OCI-LY1 (cell line): ENCODE results near the gene ZNF277.

ENCODE experiments used
- H2AFZ ChIP-seq: fragments of 200-600 bp; sonication (generic), shearing (Covaris generic); 2 replicates; pipeline ENCODE4 v1.6.0; 2014; ENCODE audit warnings: antibody characterized with exemption, mild to moderate bottlenecking, low read length
- H3F3A ChIP-seq: fragments of 200-600 bp; sonication (generic), shearing (Covaris generic); 2 replicates; pipeline ENCODE4 v1.6.0; 2014; ENCODE audit warnings: mild to moderate bottlenecking, antibody characterized with exemption, low read length, moderate library complexity; ENCODE audit not compliant: insufficient read depth
- H3K27ac ChIP-seq: fragments of 200-600 bp; sonication (generic); 2 replicates; pipeline ENCODE4 v1.5.1; 2014; ENCODE audit warnings: low read length, mixed run types, mild to moderate bottlenecking, low read depth; ENCODE audit not compliant: poor library complexity, severe bottlenecking
- H3K27me3 ChIP-seq: fragments of 200-600 bp; sonication (generic); 2 replicates; pipeline ENCODE4 v1.6.0; 2014; ENCODE audit warnings: antibody characterized with exemption, mild to moderate bottlenecking, low read length, moderate library complexity; ENCODE audit not compliant: insufficient read depth
- H3K36me3 ChIP-seq: fragments of 200-600 bp; sonication (generic); 2 replicates; pipeline ENCODE4 v1.6.1; 2014; ENCODE audit warnings: mild to moderate bottlenecking, antibody characterized with exemption, low read length, moderate library complexity, mixed read lengths; ENCODE audit not compliant: insufficient read depth
- H3K4me1 ChIP-seq: fragments of 200-600 bp; sonication (generic); 2 replicates; pipeline ENCODE4 v1.5.1; 2014; ENCODE audit warnings: mild to moderate bottlenecking, low read length, moderate library complexity; ENCODE audit not compliant: insufficient read depth, severe bottlenecking
- H3K4me2 ChIP-seq: fragments of 200-600 bp; sonication (generic), shearing (Covaris generic); 2 replicates; pipeline ENCODE4 v1.6.1; 2014; ENCODE audit warnings: low read length
- H3K4me3 ChIP-seq: fragments of 200-600 bp; sonication (generic); 2 replicates; pipeline ENCODE4 v1.5.1; 2014; ENCODE audit warnings: low read length, low read depth, mild to moderate bottlenecking, mixed read lengths; ENCODE audit not compliant: poor library complexity, severe bottlenecking
- H3K79me2 ChIP-seq: fragments of 200-600 bp; shearing (Covaris generic); 2 replicates; pipeline ENCODE4 v1.6.1; 2016; ENCODE audit warnings: mixed run types, low read length, mixed read lengths; ENCODE audit not compliant: insufficient read depth
- H3K9ac ChIP-seq: fragments of 200-600 bp; sonication (generic), shearing (Covaris generic); 2 replicates; pipeline ENCODE4 v1.6.1; 2014; ENCODE audit warnings: mild to moderate bottlenecking, low read length, mixed read lengths
- H3K9me2 ChIP-seq: fragments of 200-600 bp; sonication (generic), shearing (Covaris generic); 2 replicates; pipeline ENCODE4 v1.6.1; 2014; ENCODE audit warnings: low read depth, mild to moderate bottlenecking, low read length, mixed read lengths
- H3K9me3 ChIP-seq: fragments of 200-600 bp; shearing (Covaris generic); 2 replicates; pipeline ENCODE4 v1.6.1; 2014; ENCODE audit warnings: low read length, mixed read lengths
- H4K20me1 ChIP-seq: fragments of 200-600 bp; sonication (generic), shearing (Covaris generic); 2 replicates; pipeline ENCODE4 v1.6.0; 2016; ENCODE audit warnings: mild to moderate bottlenecking, low read length; ENCODE audit not compliant: insufficient read depth
- CTCF ChIP-seq: fragments of 200-600 bp; sonication (generic), shearing (Covaris generic); IDR thresholded peaks from 2 replicates; pipeline ENCODE4 v1.5.1; 2017; ENCODE audit warnings: mild to moderate bottlenecking, antibody characterized with exemption, low read length, moderate library complexity, mixed read lengths
- EZH2 ChIP-seq: fragments of 200-600 bp; sonication (generic), shearing (Covaris generic); IDR thresholded peaks from 2 replicates; pipeline ENCODE4 v1.8.0; 2017; ENCODE audit warnings: borderline replicate concordance, mixed run types, mild to moderate bottlenecking, antibody characterized with exemption, low read length, moderate library complexity, mixed read lengths

ZNF277 gene

DNA sequence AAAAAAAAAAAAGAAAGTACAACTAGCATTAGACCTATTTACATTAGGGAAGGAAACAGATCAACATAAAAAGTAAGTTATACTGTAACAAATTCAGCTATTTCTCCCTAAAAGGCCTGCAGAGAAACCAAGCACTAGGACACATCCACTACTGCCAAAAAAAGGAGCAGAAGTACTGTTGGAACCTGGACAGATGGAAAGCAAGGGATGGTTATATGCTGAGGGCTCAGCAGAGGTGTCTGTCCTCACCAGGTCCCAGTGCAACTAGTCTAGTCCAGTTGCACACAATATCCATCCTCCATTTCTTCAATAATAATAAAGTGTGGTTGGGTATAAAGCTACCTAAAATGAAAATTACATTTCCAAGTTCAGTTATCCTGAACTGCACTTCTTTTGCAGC, 140.6 kb downstream of the ZNF277 start:
- H3K27me3 ChIP-seq = no peaks in the 10 kb centered on the region
- 0 out of 2 replicates have a peak, but pooled peaks cover 3% of the 10 kb centered on the region for H3K9me3 ChIP-seq
- H3K4me2 ChIP-seq = no peak overlapping the region
- H3K4me3 ChIP-seq = no peak overlapping the region
- no peaks in the 10 kb centered on the region for H3K79me2 ChIP-seq
- no peaks in the 10 kb centered on the region for H3K9me2 ChIP-seq
- no peaks in the 10 kb centered on the region for H4K20me1 ChIP-seq
- no peaks in the 10 kb centered on the region for H3F3A ChIP-seq
- no peak overlapping the region for H3K9ac ChIP-seq
- H2AFZ ChIP-seq = no peak overlapping the region
- no peaks in the 10 kb centered on the region for H3K4me1 ChIP-seq
- TF ChIP-seq CTCF = no peak
- TF ChIP-seq EZH2 = no peak
- peaks cover 15% of the 10 kb centered on the region for H3K36me3 ChIP-seq
- no peak overlapping the region for H3K27ac ChIP-seq

DNA sequence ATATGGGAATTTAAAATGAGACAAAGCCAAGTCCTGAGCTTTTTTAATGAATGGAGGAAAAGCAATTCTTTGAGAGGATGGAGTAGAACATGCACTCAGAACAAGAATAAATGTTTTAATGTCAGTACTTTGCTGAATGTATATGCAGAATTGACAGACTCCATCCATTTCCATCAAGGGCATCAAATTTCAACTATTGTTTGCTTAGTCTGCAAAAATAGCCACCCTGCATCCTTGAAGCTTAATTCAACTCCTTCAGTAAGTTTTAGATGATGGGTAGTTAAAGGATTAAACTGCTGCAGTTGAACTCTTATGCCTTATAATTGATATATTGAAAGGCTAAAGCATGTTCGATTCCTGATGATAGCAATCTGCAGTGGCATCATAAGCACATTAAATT, 144.1 kb downstream of the ZNF277 start:
- Histone ChIP-seq H3K9me3 (no peaks in the 10 kb centered on the region), H3K9me2 (no peaks in the 10 kb centered on the region), H3K9ac (no peak overlapping the region), H3K4me2 (no peak overlapping the region), H3K27me3 (no peaks in the 10 kb centered on the region), H3K79me2 (no peaks in the 10 kb centered on the region), H3K27ac (no peak overlapping the region), H3F3A (no peaks in the 10 kb centered on the region), H4K20me1 (no peaks in the 10 kb centered on the region), H3K4me3 (no peak overlapping the region), H3K36me3 (no peaks in the 10 kb centered on the region), H3K4me1 (no peaks in the 10 kb centered on the region), H2AFZ (no peak overlapping the region)
- TF ChIP-seq CTCF = no peak
- no peak for TF ChIP-seq EZH2

DNA sequence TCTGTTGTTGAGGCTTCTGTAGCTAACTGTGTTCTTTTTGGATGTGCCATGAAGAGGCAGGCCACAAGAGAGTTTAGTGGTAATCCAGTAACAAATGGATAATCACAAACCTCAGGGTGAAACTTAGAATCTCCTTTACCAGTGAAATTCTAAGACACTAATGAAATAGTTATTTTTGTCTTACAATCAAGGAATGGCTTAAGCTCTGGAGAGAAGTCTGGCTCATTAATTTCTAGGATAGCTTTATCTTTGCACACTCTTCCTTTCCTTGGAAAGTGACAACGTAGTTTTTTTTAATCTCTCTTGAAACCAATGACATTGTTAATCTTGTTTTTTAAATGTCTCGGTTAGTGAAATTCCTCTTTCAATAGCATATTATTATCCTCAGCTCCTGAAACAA, 150.1 kb downstream of the ZNF277 start:
- H3K36me3 ChIP-seq = no peaks in the 10 kb centered on the region
- no peak overlapping the region for H2AFZ ChIP-seq
- H3K4me2 ChIP-seq = no peak overlapping the region
- H3K27ac ChIP-seq = no peak overlapping the region
- no peaks in the 10 kb centered on the region for H3K4me1 ChIP-seq
- no peaks in the 10 kb centered on the region for H3K27me3 ChIP-seq
- no peaks in the 10 kb centered on the region for H3K9me2 ChIP-seq
- H4K20me1 ChIP-seq = no peaks in the 10 kb centered on the region
- no peak overlapping the region for H3K4me3 ChIP-seq
- H3K79me2 ChIP-seq = no peaks in the 10 kb centered on the region
- H3K9ac ChIP-seq = no peak overlapping the region
- H3F3A ChIP-seq = no peaks in the 10 kb centered on the region
- TF ChIP-seq CTCF = no peak
- 0 out of 2 replicates have a peak, but pooled peaks cover 5% of the 10 kb centered on the region for H3K9me3 ChIP-seq
